Activated T-cell treated with anti-CD3 and anti-CD28 coated beads for 4 hours (primary cell): ENCODE measurements around the gene ATP6V1F.
A peak's percentile ranks its signal among the peaks of the same experiment; 100 is the strongest.

Experiments used
- DNase-seq: peaks from one replicate; pipeline ENCODE4 v3.0.0-alpha.2; 2020

ATP6V1F gene

DNA sequence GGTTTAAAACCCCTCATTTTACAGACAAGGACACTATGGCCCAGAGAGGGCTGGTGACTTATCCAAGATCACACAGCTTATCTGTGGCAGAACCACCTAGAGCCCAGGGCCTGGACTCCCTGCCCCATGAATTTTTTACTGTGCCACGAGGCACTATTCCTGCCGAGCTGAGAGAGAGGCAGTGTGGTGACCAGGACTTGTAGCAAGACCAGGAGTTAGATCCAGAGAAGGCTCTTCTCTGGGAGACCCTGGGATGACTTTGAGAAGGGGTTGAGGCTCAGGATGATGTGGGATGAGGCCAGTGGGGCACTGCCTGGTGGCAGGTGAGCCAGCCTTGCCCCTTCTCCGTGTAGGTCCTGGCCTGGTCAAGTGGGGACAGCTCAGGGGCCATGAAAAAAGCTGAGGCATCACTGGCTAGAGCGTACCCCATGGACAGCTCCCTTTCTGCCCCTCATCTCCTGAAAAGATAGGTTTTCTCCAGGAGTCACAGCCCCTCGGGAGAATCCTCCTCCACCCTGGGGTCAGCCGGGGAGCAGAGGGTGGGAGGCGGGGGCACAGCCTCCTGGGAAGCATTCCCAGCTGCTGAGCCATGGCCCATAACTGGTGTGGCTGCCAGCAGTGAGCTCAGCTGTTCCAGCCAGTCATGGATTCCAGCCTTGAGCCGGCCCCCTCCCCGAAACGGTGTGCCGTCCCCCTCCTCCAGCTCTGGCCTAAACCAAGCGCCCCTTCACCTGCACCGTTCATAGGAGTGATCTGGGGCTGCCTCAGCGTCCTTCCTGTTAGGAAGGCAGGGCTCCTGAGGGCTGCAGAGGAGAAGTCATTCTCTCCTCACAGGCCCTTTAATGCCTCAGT lies 26.6 kb upstream of the ATP6V1F start:
- DNase-seq, result no peak

GRCh38 chr7:128836729-128837348 lies 25.8 kb upstream of the ATP6V1F start:
- no peak for DNase-seq

DNA sequence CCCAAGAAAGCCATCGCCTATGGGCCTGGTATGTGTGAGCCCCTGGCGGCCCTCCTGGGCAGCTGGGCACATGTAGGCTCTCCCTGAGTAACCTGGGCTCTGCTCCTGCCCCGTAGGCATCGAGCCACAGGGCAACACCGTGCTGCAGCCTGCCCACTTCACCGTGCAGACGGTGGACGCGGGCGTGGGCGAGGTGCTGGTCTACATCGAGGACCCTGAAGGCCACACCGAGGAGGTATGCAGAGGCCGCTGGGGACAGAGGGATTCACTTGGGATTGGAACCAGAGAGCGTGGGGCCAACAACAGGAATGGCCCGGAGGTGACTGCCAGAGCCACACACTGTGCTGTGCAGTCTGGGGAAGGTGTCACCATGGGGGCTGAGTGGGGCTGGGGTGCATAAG lies 25.1 kb upstream of the ATP6V1F start:
- no peak for DNase-seq

GRCh38 chr7:128838109-128838779 lies 24.4 kb upstream of the ATP6V1F start:
- DNase-seq, result no peak

DNA sequence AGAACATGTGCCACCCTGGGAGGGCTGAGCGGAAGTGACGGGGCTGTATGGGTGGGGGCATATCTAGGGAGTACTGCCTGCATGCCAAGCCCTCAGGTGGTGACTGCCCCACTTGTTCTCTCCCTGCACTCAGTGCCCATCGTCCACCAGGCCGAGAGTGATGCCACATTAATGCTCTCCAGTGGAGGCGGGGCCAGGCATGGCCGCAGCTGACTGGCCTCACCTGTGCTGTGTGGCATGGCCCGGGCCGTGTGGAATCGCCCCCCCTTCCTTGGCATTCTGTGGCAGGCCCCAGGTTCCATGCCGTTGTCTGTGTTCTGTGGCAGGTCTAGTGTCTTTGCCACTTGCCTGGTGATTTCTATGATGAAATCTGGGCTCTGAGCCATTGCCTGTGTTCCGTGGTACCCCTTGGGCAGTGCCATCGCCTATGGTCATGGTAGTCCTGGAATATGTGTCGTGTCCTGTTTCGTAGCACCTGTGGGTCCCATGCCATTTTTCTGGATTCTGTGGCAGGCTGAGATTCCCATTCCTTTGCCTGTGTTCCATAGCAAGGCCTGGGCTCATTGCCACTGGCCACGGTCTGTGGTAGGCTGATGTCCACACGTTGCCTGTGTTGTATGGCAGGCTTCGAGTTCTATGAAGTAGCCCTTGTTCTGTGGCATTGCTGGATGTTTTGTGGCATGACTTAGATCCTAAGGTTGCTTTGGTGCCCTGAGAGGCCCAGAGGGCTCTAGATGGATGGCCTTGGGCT lies 23.5 kb upstream of the ATP6V1F start:
- no peak for DNase-seq

GRCh38 chr7:128839751-128840177 lies 22.9 kb upstream of the ATP6V1F start:
- DNase-seq, result no peak

DNA sequence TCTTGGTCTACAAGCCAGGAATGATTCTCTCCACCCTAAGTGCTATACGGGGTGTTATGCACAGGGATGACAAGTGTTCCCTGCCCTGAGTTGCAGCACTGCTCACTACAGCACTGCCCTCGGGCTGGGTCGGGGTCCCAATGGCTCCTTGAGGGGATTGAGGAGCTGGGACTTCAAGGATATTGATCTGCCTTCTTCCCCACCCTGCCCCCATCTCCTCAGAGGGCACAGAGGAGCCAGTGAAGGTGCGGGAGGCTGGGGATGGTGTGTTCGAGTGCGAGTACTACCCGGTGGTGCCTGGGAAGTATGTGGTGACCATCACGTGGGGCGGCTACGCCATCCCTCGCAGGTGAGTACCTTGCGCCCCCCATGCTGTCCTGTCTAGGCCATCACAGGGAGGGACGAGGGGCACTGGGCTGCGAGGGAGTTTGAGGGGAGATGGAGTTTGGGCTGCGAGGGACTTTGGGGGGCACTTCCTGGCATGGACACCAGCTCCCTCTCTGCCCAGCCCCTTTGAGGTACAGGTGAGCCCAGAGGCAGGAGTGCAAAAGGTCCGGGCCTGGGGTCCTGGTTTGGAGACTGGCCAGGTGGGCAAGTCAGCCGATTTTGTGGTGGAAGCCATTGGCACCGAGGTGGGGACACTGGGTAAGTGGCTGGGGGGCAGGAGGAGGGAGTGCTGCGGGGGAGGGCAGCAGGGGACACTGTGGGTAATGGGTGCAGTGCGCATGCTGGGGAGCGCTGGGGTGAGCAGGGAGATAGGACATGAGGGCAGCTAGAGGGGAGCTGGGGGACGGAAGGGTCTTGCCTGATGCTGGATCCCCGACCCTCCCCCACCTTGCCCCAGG lies 22.1 kb upstream of the ATP6V1F start:
- no peak for DNase-seq

- no peak for DNase-seq
Observed at GRCh38 chr7:128841171-128841690, 21.4 kb upstream of the ATP6V1F start.

GRCh38 chr7:128841921-128842673 lies 20.6 kb upstream of the ATP6V1F start:
- DNase-seq, result peak; percentile 43

GRCh38 chr7:128842674-128843641 lies 19.7 kb upstream of the ATP6V1F start:
- DNase-seq, result no peak

- no peak for DNase-seq
Observed at GRCh38 chr7:128843938-128844621, 18.6 kb upstream of the ATP6V1F start.

DNA sequence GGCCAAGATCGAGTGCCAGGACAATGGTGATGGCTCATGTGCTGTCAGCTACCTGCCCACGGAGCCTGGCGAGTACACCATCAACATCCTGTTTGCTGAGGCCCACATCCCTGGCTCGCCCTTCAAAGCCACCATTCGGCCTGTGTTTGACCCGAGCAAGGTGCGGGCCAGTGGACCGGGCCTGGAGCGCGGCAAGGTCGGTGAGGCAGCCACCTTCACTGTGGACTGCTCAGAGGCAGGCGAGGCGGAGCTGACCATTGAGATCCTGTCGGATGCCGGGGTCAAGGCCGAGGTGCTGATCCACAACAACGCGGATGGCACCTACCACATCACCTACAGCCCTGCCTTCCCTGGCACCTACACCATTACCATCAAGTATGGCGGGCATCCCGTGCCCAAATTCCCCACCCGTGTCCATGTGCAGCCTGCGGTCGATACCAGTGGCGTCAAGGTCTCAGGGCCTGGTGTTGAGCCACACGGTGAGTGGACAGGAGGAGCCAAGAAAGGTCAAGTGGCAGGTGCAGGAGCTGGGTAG lies 17.8 kb upstream of the ATP6V1F start:
- DNase-seq, result no peak

DNA sequence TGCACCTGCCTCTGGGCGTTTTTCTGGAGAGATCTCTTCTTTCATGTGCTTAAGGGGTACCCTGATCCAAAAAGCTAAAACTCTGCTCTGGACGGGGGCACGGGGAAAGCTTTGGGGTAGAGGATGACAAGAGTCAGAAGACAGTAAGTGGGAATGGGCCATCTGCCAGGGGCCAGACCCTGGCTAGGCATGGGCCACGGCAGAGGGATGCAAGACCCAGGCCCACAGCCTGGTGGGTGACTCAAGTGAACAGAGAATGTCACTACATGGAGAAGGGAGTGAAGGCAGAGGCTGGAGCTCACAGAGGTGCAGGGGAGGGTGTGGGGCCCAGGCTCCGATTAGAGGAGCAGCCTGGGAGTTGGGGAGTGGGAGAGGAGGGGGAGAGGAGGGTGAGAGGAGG lies 17.2 kb upstream of the ATP6V1F start:
- no peak for DNase-seq

DNA sequence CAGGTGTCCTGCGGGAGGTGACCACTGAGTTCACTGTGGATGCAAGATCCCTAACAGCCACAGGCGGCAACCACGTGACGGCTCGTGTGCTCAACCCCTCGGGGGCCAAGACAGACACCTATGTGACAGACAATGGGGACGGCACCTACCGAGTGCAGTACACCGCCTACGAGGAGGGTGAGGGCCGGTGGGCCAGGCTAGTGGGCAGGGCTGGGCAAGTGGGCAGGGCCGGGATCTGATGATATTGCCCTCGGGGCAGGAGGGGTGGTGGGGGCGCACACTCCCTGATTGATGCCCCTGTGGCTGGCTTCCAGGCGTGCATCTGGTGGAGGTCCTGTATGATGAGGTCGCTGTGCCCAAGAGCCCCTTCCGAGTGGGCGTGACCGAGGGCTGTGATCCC lies 16.7 kb upstream of the ATP6V1F start:
- no peak for DNase-seq

DNA sequence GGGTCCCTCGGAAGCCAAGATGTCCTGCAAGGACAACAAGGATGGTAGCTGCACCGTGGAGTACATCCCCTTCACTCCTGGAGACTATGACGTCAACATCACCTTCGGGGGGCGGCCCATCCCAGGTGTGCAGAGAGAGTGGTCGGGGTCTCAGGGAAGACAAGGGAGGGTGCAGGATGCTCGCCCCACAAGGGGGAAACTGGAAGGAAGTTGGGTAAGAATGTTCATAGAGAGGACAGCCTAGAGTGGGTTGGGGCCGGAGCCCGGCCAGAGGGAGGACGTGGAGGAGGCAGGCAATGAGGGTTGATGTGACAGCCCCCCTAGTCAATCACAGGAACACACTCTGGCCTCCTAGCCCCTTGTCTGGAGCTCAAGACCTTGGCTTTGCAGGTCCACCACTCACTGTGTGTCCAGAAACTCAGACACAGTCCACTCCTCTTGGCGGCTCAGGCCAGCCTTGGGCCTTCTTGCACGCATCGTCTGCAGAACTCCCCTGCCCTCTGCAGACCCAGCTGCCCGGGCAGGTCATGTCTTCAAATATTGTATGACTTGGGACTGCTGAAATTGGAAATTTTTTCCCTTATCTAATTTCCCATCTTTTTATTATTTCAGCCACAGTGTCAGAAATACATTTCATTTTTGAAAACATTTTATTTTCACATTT lies 15.7 kb upstream of the ATP6V1F start:
- DNase-seq, result no peak

DNA sequence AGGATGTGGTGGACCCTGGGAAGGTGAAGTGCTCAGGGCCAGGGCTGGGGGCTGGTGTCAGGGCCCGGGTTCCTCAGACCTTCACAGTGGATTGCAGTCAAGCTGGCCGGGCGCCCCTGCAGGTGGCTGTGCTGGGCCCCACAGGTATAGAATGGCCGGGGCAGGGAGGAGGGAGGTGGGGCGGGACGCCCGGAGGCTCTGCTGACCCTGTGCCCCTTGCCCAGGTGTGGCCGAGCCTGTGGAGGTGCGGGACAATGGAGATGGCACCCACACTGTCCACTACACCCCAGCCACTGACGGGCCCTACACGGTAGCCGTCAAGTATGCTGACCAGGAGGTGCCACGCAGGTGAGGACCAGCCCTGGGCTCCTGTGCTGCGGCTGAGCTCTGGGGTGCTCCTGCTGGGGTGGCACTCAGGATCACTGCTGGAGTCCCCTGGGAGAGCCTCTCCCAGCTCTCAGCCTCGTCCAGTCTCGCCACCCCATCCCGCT lies 14.9 kb upstream of the ATP6V1F start:
- no peak for DNase-seq

- DNase-seq, result no peak
Observed at GRCh38 chr7:128848289-128849155, 14.1 kb upstream of the ATP6V1F start.
